Measurements from ENCODE around the gene SDK2.

Gene SDK2

GRCh38 chr17:73489991-73490390, 154.3 kb downstream of the SDK2 start:
- DNase-seq (ENCODE audit: low spot score): no peak
- in situ Hi-C loops (cut with MboI; ENCODE audit: low sequenced_read_pairs, unreplicated experiment): no loop called here
- TF ChIP-seq, protein P1, sequence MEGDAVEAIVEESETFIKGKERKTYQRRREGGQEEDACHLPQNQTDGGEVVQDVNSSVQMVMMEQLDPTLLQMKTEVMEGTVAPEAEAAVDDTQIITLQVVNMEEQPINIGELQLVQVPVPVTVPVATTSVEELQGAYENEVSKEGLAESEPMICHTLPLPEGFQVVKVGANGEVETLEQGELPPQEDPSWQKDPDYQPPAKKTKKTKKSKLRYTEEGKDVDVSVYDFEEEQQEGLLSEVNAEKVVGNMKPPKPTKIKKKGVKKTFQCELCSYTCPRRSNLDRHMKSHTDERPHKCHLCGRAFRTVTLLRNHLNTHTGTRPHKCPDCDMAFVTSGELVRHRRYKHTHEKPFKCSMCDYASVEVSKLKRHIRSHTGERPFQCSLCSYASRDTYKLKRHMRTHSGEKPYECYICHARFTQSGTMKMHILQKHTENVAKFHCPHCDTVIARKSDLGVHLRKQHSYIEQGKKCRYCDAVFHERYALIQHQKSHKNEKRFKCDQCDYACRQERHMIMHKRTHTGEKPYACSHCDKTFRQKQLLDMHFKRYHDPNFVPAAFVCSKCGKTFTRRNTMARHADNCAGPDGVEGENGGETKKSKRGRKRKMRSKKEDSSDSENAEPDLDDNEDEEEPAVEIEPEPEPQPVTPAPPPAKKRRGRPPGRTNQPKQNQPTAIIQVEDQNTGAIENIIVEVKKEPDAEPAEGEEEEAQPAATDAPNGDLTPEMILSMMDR (IDR thresholded peaks at IDR 0.05; ENCODE audit: borderline replicate concordance, control extremely low read depth, extremely low read depth, insufficient read depth, missing control alignments): no peak

DNA sequence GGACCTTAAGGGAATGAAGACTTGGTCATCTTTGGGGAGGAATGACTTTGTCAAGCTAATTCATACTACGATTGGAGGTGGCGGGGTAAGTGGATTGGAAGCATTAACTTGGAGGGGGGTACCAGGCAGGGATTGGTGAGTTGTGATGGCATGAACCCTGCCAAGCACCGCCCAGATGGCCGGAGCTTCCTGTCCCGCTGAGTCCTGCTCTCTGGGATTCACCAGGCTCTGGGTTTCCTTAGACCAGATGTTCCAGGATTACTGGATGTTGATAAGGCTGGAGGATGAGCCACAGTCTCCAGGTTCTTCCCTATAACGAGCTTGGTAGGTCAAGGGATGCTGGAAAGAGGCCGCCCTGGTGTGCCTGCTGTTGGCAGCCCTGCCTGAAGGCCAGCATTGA, 154.9 kb downstream of the SDK2 start:
- TF ChIP-seq, protein P1 (IDR thresholded peaks at IDR 0.05; ENCODE audit: borderline replicate concordance, control extremely low read depth, extremely low read depth, insufficient read depth, missing control alignments): no peak
- in situ Hi-C loops (cut with MboI; ENCODE audit: low sequenced_read_pairs, unreplicated experiment): no loop called here
- no peak for DNase-seq (ENCODE audit: low spot score)

DNA sequence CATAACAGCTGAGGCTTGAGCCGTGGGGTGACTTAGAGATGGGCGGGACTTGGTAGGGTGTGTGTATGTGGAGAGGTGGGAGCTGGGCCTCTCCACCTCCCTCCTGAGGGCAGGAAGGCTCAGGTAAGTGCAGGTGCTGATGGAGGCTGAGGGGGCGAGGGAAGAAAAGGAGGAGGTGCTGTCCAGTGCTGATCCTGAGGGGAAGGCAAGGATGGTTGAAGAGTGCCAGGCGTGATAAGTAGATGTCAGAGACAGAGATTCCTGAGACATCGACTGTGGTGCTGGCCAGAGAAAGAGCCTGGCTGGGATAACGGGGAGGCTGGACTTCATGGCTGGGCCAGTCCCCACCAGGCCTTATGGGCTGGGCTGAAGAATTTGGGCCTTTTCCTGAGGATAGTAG, 159.1 kb downstream of the SDK2 start:
- in situ Hi-C loops (cut with MboI; ENCODE audit: low sequenced_read_pairs, unreplicated experiment): no loop called here
- DNase-seq (ENCODE audit: low spot score): no peak
- TF ChIP-seq, protein P1 (IDR thresholded peaks at IDR 0.05; ENCODE audit: borderline replicate concordance, control extremely low read depth, extremely low read depth, insufficient read depth, missing control alignments): no peak

DNA sequence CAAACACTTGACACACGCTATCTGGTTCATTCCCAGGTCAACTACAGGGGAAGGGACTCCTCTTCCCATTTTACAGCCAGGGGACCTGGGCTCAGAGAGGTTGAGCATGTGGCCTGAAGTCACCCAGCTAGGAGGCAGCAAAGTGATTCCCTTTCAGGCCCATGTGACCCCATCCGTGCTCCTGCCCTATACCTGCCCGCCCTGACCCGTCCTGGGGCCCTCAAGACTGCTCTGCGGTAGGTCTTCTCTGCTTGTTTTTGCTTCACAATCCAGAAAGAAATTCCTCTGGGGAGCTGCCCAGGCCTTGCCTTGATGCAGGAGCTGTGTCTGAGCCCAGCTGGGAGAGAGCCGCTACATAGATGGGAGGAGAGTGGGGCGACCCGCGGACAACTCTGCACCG, 161.4 kb downstream of the SDK2 start:
- TF ChIP-seq, protein P1 (IDR thresholded peaks at IDR 0.05; ENCODE audit: borderline replicate concordance, control extremely low read depth, extremely low read depth, insufficient read depth, missing control alignments): no peak
- DNase-seq (ENCODE audit: low spot score): no peak
- in situ Hi-C loops (cut with MboI; ENCODE audit: low sequenced_read_pairs, unreplicated experiment): no loop called here

GRCh38 chr17:73482251-73482716, 162.0 kb downstream of the SDK2 start:
- no peak for DNase-seq (ENCODE audit: low spot score)
- TF ChIP-seq, protein P1 (IDR thresholded peaks at IDR 0.05; ENCODE audit: borderline replicate concordance, control extremely low read depth, extremely low read depth, insufficient read depth, missing control alignments): no peak
- in situ Hi-C loops (cut with MboI; ENCODE audit: low sequenced_read_pairs, unreplicated experiment): no loop called here

- TF ChIP-seq, protein P1 (IDR thresholded peaks at IDR 0.05; ENCODE audit: borderline replicate concordance, control extremely low read depth, extremely low read depth, insufficient read depth, missing control alignments): no peak
- no peak for DNase-seq (ENCODE audit: low spot score)
- in situ Hi-C loops (cut with MboI; ENCODE audit: low sequenced_read_pairs, unreplicated experiment): no loop called here
Observed at GRCh38 chr17:73481676-73482075, 162.6 kb downstream of the SDK2 start.

GRCh38 chr17:73480740-73481139, 163.5 kb downstream of the SDK2 start:
- no peak for DNase-seq (ENCODE audit: low spot score)
- in situ Hi-C loops (cut with MboI; ENCODE audit: low sequenced_read_pairs, unreplicated experiment): no loop called here
- TF ChIP-seq, protein P1 (IDR thresholded peaks at IDR 0.05; ENCODE audit: borderline replicate concordance, control extremely low read depth, extremely low read depth, insufficient read depth, missing control alignments): no peak
